ENCODE data around the gene ROR2.
"Not testable (repeated sequence)": the region's sequence is repeated elsewhere in the genome, so short reads cannot be mapped to it uniquely, and the experiment has no call there.

The ROR2 gene

DNA sequence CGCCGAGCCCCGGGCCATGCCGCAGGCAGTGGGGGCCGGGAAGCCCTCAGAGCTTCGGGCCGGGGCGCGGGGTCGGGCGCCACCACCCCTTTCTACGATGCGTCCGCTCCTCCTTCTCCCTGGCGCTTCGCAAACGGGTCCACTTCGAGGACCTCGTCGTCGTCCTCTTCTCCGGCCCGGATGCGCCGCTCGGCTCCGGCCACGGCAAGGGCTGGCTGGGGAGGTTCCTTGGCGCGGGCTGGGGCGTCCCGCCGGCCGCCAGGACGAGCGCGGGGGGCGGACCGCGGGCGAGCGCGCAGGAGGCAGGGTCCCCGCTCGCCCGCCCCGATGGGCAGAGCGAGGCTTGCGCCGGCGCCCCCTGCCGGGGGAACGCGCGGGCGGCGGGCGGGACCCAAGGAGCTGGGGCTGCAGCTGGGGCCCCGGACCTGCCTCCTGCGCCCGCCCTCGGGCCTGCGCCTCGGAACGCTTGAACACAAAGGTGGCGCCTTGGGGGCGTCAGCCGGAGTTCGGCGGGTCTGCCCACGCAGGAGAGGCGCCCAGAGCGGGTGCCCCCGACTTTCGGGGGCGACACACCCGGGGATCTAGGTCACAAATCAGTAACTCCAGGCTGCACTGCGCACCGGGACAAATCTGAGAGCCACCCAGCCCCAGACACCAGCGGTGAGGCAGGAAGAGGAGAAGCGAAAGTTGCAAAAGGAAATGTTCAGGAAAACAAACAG, at the start of gene ROR2:
Gene ROR2, minus strand, starts transcription at position 283 of the 719 bp plus-strand sequence.
- peak; percentile 65 for DNase-seq

DNA sequence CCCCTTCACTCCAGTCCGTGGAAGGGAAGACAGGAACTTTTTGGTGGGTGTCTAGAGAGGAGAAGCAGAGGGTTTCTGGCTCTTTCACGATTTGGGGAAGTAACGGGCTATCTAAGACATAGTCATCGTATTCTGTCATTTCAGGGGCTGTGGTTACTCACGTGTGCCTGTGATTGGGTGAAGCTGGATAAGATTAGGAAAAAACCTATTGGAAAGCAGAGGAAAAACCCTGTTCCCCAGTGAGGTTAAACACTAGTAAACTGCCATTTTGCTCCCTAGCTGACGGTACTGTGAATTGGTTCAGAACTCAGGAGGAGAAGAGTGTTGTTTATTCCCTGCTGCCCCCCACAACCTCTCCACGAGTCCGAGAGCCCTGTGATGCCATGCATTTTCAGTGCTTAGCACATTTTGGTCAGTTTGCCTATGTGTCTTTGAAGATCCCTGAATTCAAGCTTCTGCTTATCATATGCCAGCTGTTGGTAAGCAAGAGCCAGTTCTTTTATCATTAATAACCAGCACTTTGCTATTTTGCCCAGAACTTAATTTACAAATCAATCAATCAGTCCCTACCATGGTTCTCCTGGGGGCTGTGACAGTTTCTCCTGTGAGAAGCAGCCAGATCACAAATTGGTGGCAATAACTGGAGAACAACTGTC, 45.1 kb upstream of the ROR2 start:
- DNase-seq, result no peak

DNA sequence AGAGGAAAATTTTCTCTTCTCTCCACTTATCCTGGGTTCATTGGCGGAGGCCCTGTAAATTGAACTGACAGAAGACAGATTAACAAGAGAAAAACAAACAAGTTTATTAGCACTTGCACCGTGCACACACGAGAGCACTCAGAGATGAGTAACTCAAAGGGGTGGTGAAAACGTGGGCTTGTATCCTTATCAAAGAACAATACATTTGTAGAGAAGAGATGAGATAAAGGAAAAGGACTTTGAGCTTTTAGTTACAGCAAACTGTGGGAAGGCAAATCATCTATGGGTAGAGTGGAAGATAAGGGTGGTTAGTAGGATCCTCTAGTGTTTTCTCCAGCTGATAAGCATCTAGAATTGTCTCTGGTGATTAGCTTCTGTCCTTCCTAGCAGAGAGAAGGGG, 44.4 kb upstream of the ROR2 start:
- no peak for DNase-seq

DNA sequence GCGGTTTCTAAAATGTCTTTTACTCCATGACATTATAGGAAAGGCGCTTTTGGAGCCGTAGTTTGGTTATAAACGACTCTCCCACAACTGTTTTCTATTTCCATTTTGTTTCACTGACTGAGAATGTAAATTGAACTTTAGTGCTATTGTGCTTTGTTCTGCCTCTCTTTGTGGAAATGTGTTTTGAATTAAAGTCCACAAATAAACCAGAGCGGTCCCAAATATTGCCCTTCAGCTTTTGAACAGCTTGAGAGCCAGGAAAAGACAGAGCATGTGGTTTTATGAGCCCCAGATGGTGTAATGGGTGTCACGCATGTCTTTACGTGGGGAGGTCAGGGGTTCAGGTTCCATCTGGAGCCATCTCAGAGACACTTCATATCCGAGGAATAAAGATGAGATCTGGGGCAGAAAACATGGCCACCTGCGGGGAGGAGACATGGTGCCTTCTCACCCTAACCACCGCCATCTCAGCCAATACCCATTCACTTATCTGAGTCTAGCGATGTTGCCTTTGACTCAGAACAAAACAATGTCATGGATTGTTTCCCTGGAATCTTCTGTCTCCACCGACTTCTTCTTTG, 42.5 kb upstream of the ROR2 start:
- DNase-seq, result no peak

GRCh38 chr9:91991721-91992341, 41.8 kb upstream of the ROR2 start:
- DNase-seq, result no peak

DNA sequence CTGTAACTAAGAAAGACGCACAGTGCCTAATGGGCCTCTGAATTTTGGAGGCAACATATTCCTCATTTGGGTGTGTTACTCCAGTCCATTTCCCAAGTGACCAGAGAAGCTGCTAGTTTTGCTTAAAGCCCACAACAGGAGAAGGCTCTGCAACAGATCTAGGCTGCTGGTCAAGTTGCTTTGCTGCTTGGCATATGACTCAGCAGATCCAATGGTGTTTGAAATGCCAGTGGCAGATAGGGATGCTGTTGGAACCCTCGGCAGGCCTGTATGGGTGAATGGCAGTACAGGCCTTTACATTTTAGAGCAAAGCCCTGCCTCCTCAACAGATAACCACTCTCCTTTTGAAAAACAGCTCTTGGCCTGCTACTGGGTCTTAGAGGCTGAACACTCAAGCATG, 36.2 kb upstream of the ROR2 start:
- no peak for DNase-seq

GRCh38 chr9:91985692-91986091, 35.7 kb upstream of the ROR2 start:
- no peak for DNase-seq

DNA sequence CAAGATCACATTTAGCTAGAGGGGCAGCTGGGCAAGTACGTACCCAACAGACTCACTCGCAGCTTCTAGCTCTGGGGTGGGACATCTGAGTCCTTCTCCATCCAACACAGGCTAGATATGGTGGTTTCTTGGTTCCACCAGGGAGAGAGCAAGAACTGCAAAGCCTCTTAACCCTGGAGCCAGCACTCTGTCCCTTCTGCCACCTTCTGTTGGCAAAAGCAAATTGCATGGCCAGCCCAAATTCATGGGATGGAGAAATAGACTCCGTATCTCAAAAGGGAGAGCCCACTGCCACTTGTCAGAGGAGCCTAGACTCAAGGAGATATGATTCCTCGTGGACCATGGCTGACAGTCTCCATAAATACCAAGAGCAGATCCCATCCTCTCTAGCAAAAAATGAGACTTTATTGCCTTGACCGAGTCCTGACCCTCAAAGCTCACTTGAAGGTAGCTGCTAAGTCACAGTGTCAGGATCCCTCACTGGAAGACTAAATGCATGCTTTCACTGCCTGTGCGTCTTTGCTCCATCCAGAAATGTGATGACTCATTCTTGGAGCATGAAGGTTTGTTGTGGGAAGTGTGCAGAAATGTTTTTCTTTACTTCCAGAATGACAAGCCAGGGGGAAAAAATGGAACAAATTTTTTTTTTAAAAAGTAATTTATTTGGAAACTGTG, 28.8 kb upstream of the ROR2 start:
- DNase-seq, result no peak

GRCh38 chr9:91975254-91975653, 25.2 kb upstream of the ROR2 start:
- not testable (repeated sequence) for DNase-seq

DNA sequence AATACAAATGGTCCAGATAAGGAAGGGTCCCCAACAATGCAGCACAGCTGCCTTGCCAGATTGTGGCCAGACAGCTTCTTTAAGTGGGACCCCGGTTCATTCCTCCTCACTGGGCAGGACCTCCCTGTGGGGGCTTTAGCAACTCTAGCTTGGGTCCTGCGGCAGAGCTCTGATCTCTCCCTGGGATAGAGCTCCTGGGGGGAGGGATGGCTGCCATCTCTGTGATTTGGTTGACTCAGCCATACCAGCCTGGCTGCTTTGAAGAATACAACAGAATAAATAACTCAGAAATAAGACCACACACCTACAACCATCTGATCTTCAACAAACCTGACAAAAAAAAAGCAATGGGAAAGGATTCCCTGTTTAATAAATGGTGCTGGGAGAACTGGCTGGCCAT, 22.7 kb upstream of the ROR2 start:
- DNase-seq, result no peak

- no peak for DNase-seq
These were observed 22.1 kb upstream of the ROR2 start for GRCh38 chr9:91972076-91972626.

- DNase-seq, result no peak
These were observed 17.2 kb upstream of the ROR2 start for GRCh38 chr9:91967259-91967658.

DNA sequence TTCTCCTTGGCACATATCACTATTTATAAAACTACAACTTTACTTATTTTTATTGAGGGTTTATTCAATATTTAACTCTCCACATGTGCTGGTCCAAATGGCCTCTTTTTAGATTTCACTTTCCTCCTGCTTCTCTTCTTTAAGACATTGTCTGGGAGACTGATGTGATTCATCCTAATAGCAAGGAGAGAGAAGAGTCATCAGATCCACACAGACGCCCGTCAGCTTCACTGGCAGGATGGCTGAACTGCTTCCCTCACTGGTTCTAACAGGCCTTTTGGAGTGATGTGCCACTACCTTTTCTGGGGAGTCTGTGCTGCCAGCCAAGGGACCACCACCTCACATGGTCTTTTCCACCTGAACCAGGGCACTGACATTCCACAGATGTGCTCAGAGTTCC, 16.5 kb upstream of the ROR2 start:
- DNase-seq, result no peak

DNA sequence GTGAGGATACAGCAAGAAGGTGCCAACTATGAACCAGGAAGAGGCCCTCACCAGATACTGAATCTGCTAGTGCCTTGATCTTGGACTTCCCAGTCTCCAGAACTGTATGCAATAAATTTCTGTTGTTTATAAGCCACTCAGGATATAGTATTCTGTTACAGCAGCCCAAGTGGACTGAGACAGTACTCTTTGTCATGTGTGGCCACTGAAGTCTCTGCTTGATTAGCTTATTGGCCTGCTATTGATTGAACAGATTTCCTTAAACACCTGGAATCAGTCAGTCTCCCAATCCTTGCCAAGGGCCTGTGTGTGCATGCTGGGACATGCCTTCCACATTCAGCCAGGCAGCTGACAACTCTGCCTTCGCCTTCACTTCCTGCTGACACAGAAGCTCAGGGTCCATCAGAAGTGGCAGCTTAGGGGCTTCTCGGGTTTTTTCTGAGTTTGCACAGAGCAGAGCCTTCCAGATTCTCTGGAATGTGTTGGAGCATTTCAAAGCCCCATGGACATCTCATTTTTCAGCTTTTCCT, 13.7 kb upstream of the ROR2 start:
- no peak for DNase-seq

- DNase-seq, result no peak
These were observed 10.3 kb upstream of the ROR2 start for GRCh38 chr9:91960367-91960766.

DNA sequence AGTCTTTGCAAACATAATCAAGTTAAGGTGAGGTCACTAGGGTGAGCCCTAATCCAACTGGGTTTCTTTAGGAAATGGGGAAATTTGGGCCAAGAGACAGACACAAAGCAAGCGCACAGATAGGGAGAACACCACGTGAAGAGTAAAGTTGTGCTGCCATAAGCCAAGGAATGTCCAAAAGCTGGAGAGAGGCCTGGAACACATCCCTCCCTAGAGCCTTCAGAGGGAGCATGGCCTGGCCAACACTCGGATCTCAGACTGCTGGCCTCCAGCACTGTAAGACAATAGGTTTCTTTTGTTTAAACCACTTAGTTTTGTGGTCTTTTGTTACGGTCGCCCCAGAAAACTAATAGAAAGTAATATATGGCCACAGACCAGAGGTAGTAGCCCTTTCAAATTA, 8.1 kb upstream of the ROR2 start:
- DNase-seq, result no peak

DNA sequence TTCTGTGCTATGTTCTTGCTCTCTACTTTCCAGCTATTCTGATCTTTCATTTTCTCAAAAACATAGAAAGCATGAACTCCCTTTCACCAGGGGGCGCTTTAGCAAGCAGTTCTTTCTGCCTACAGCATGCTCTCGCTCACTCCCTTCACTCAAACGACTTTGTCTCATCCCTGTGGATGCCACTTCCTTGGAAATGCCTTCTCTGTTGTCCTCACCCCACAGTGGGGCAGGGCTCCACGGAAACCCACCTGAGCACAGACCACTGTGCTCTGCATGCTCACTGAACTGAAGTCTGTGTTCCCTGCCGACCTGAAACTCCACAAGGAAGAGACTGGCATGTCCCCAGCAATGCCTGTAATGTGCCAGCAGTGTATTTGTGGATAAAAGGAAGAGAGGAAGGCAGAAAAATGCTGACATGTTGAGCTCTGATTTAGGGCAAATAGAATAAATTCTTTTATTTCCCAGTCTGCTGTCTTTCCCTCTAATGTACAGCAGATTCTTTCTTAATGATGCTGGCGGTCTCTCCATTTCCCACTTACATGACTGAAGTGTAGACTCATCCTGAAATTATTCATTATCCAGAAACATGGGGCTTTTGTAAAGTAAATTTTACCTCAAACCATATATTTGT, 4.9 kb upstream of the ROR2 start:
- DNase-seq, result peak; percentile 48

DNA sequence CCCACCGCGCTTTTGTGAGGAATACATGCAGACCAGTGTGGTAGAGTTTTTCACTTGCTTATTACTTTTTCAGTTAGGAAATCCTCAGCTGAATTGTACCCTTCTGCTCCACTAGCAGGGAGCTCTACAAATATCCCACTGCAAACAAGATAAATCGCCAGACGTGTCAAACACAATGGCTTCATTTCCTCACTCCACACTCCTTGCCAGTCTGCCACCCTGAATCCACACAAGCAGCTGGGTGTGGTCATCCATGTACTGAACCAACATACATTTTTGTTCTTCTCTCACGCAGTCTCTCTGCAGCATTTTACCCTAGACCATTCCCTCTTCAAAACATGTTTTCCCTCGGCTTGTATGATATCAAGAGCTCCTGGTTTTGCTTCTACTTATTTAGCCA, 3.7 kb upstream of the ROR2 start:
- DNase-seq, result no peak

GRCh38 chr9:91951944-91952520, 2.0 kb upstream of the ROR2 start:
- DNase-seq, result no peak

DNA sequence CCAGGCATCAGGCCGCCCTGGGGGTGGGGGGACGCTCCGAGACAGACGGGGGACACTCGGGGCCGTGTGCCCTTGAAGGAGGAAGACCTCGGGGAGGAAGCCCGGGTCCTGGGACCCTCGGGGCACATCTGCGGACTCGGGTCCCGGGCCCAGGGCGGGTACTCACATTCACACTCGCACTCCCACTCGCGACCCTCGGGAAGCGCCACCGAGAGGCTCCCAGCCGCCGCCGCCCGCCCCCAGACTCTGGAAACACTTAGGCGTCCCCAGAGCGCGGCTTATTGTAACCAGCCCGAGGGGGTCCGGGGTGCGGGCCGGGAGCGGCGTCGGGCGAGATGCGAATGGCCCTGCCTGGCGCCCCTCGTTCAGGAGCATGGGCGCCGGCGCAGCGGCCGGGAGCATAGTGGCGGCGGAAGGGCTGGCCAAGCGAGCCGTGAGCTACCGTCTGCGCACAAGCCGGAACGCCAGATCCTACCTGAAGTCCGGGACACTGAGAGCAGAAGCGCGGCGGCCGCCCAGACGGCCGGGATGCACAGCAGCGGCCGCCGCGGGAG, 559 bp downstream of the ROR2 start:
- peak; percentile 6 for DNase-seq

DNA sequence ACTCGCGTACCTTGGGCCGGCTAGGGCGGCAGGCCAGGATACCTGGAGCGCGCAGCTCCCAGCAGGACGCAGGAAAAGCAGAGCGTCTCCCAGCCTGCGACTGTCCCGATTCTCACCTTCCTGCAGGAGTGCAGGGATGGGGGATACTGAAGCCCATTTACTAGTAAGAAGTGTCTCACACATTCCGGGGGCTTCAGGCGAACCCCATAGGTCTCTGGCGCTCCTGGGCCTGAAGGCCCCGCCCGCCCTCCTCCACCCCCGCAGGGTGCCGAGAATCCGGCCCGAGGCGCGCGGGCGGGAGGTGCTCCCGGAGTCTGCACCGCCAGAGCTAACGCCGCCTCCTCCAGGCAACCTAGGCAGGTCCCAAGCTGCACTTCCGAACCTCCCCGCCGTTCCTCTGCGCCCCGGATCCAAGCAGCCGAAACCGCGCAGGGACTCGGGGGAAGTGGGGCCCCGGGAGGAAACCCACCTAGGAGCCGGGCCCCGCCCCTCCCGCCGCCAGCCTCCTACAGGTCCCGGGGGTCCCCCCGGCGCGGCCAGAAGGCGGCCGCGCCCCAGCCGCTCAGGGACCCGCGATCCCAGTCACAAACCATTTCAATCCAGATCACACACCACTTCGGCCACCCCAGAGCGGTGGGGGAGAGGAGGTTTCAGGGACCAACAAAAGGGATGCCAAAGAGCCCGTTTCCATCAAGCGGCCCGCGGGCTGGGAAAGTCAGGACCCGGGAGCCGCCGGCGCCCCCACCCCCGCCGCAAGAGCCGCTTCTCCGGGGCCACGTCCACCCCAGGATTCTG, 1.2 kb downstream of the ROR2 start:
- peak; percentile 55 for DNase-seq
